HUDEP-2 (cell line): ENCODE measurements around the gene KIF21B.
A peak's percentile ranks its signal among the peaks of the same experiment; 100 is the strongest.

Experiments
- DNase-seq, 76 experiments: peaks; one replicate each; lab custom pipeline; 2025; ENCODE audit not compliant: unreplicated experiment in 76 of 76; lab: John Stamatoyannopoulos, UW

KIF21B gene

GRCh38 chr1:201023517-201023902, at the start of gene KIF21B:
KIF21B (minus strand) TSS chr1:201023714; CDS start chr1:201023383, 331 bp downstream.
- DNase-seq = peak in 56 of 76 experiments; percentile 2 to 72 (median 44)

GRCh38 chr1:201072922-201073321, 49.4 kb upstream of the KIF21B start:
- no peak for DNase-seq

- no peak for DNase-seq
Measured at GRCh38 chr1:201072149-201072548, 48.6 kb upstream of the KIF21B start.

GRCh38 chr1:201069636-201070035, 46.1 kb upstream of the KIF21B start:
- DNase-seq = no peak

- no peak for DNase-seq
Measured at GRCh38 chr1:201068976-201069375, 45.5 kb upstream of the KIF21B start.

GRCh38 chr1:201066986-201067385, 43.5 kb upstream of the KIF21B start:
- no peak for DNase-seq

- no peak for DNase-seq
Measured at GRCh38 chr1:201065686-201066085, 42.2 kb upstream of the KIF21B start.

- DNase-seq = no peak
Measured at GRCh38 chr1:201064806-201065205, 41.3 kb upstream of the KIF21B start.

GRCh38 chr1:201063145-201063544, 39.6 kb upstream of the KIF21B start:
- no peak for DNase-seq

GRCh38 chr1:201062511-201063091, 39.1 kb upstream of the KIF21B start:
- no peak for DNase-seq

- DNase-seq = no peak
Measured at GRCh38 chr1:201061886-201062285, 38.4 kb upstream of the KIF21B start.

GRCh38 chr1:201061049-201061448, 37.5 kb upstream of the KIF21B start:
- DNase-seq = no peak

- no peak for DNase-seq
Measured at GRCh38 chr1:201060586-201060985, 37.1 kb upstream of the KIF21B start.

GRCh38 chr1:201059871-201060555, 36.5 kb upstream of the KIF21B start:
- no peak for DNase-seq

- no peak for DNase-seq
Measured at GRCh38 chr1:201059401-201059800, 35.9 kb upstream of the KIF21B start.

- no peak for DNase-seq
Measured at GRCh38 chr1:201054091-201054543, 30.6 kb upstream of the KIF21B start.

- no peak for DNase-seq
Measured at GRCh38 chr1:201053155-201053860, 29.8 kb upstream of the KIF21B start.

- DNase-seq = no peak
Measured at GRCh38 chr1:201051399-201051798, 27.9 kb upstream of the KIF21B start.

GRCh38 chr1:201050515-201051277, 27.2 kb upstream of the KIF21B start:
- no peak for DNase-seq

GRCh38 chr1:201049248-201049831, 25.8 kb upstream of the KIF21B start:
- no peak for DNase-seq

- DNase-seq = no peak
Measured at GRCh38 chr1:201048521-201048920, 25.0 kb upstream of the KIF21B start.
